GM23248 (cell line): ENCODE results near the gene FGGY. TPM values are rescaled to one million over a fixed set of nuclear protein-coding genes. Genes with fewer than 3 reads are reported as not detected.

Experiments used
- DNase-seq: peaks from one replicate; pipeline ENCODE4 v3.0.0-alpha.2; 2015
- H2AFZ ChIP-seq: fragments of 200-600 bp; sonication (generic); 2 replicates; pipeline ENCODE4 v1.6.1; 2016; ENCODE audit warnings: antibody characterized with exemption
- H3F3A ChIP-seq: fragments of 200-600 bp; sonication (generic); 2 replicates; pipeline ENCODE4 v1.6.1; 2016; ENCODE audit warnings: mild to moderate bottlenecking, antibody characterized with exemption, mixed run types; ENCODE audit not compliant: insufficient read depth
- H3K27ac ChIP-seq: fragments of 200-600 bp; sonication (generic); 2 replicates; pipeline ENCODE4 v1.5.1; 2016; ENCODE audit warnings: mild to moderate bottlenecking
- H3K27me3 ChIP-seq: fragments of 200-600 bp; sonication (generic); replicated peaks from 2 replicates; pipeline ENCODE4 v1.6.1; 2016; ENCODE audit warnings: mild to moderate bottlenecking; ENCODE audit not compliant: insufficient read depth
- H3K36me3 ChIP-seq: fragments of 200-600 bp; sonication (generic); 2 replicates; pipeline ENCODE4 v1.6.1; 2016; ENCODE audit warnings: low read depth, mild to moderate bottlenecking
- H3K4me1 ChIP-seq: fragments of 200-600 bp; sonication (generic); 2 replicates; pipeline ENCODE4 v1.6.1; 2016; ENCODE audit warnings: mild to moderate bottlenecking; ENCODE audit not compliant: insufficient read depth
- H3K4me2 ChIP-seq: fragments of 200-600 bp; sonication (generic); one replicate; pipeline ENCODE4 v1.6.1; 2016; ENCODE audit warnings: mild to moderate bottlenecking; ENCODE audit not compliant: unreplicated experiment
- H3K4me3 ChIP-seq: fragments of 200-600 bp; sonication (generic); 2 replicates; pipeline ENCODE4 v1.5.1; 2016; ENCODE audit warnings: mild to moderate bottlenecking
- H3K79me2 ChIP-seq: fragments of 200-600 bp; sonication (generic); 2 replicates; pipeline ENCODE4 v1.6.1; 2016; ENCODE audit warnings: mild to moderate bottlenecking; ENCODE audit not compliant: insufficient read depth
- H3K9ac ChIP-seq: fragments of 200-600 bp; sonication (generic); 2 replicates; pipeline ENCODE4 v1.6.1; 2016; ENCODE audit warnings: mild to moderate bottlenecking
- H3K9me2 ChIP-seq: fragments of 200-600 bp; sonication (generic); 2 replicates; pipeline ENCODE4 v1.6.1; 2016; ENCODE audit warnings: mixed run types, mild to moderate bottlenecking, moderate library complexity; ENCODE audit not compliant: insufficient read depth
- H3K9me3 ChIP-seq: fragments of 200-600 bp; sonication (generic); one replicate; pipeline ENCODE4 v1.6.1; 2017; ENCODE audit warnings: low read depth
- H4K20me1 ChIP-seq: fragments of 200-600 bp; sonication (generic); 2 replicates; pipeline ENCODE4 v1.6.0; 2016; ENCODE audit not compliant: insufficient read depth
- EZH2 ChIP-seq: fragments of 200-600 bp; sonication (generic); IDR thresholded peaks from 2 replicates; pipeline ENCODE4 v1.6.1; 2018; ENCODE audit warnings: antibody characterized with exemption, mild to moderate bottlenecking; ENCODE audit not compliant: insufficient read depth, poor library complexity, severe bottlenecking
- EZH2phosphoT487 ChIP-seq: fragments of 200-600 bp; sonication (generic); IDR thresholded peaks from 2 replicates; pipeline ENCODE4 v1.6.1; 2018; ENCODE audit warnings: antibody characterized with exemption, moderate library complexity, mild to moderate bottlenecking, low read depth; ENCODE audit not compliant: insufficient read depth
- WGBS, 2 experiments: methylation state at CpG; one replicate each; pipeline ENCODE4 v1.1.6; 2015 to 2017; ENCODE audit warnings: low lambda C conversion rate in 2 of 2, low coverage in 1 of 2; ENCODE audit errors: missing lambda C conversion rate in 2 of 2; 5-methylcytosine and 5-hydroxymethylcytosine counted together
- in situ Hi-C: fragments of 300-500 bp; cut with MboI; formaldehyde crosslinking; loops from 2 replicates; pipeline ENCODE4 v1.15.0; 2020
- polyA plus RNA-seq: library from polyadenylated mRNA; unstranded; fragments of >200 nt; fragmentation: Nextera tagmentation; extraction: Ambion mirVana; gene quantifications from 2 replicates; pipeline ENCODE4 v1.2.1, GENCODE V29; 2016
- total RNA-seq: library from RNA; depleted of rRNA; stranded (reverse); fragments of >200 nt; shearing (Covaris generic); gene quantifications from 2 replicates; pipeline ENCODE4 v1.2.3, GENCODE V29; 2014

The FGGY gene
- total and polyA plus RNA-seq, 2 experiments from 2014 or later = 12.8 to 16.9 TPM

DNA sequence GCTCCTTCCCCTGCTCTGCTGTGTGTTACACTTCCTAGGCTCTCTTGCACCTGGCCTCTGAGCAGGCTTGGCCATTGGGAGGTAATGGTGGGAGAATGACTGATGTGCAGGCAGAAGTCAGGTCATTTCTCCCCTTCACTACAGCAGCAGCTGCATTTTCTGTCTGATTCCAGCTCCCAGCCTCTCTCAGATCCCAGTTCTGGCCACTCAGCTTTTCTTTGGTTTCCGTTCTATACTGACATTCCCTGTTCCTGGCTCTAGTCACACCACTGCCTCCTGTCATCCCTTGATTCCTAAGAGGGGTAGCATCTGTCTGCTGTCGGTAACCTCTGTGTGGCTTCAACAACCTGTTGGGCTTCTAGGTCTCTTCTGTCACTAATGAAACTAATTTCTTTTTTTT lies 390.2 kb downstream of the FGGY start:
- H2AFZ ChIP-seq = no peak overlapping the region
- in situ Hi-C loops = no loop called here
- H3K27ac ChIP-seq = no peak overlapping the region
- DNase-seq = no peak
- H3K9ac ChIP-seq = no peak overlapping the region
- H4K20me1 ChIP-seq = no peaks in the 10 kb centered on the region
- H3F3A ChIP-seq = no peaks in the 10 kb centered on the region; the same call in 1 of the 2 replicates
- no peaks in the 10 kb centered on the region for H3K9me2 ChIP-seq
- no peak overlapping the region for H3K4me2 ChIP-seq
- no peak overlapping the region for H3K4me3 ChIP-seq
- H3K36me3 ChIP-seq = no peaks in the 10 kb centered on the region
- peaks cover 9% of the 10 kb centered on the region for H3K4me1 ChIP-seq
- WGBS, 2 experiments = 89 to 93% methylated on average over 2 of the region's 2 CpGs
- no peaks in the 10 kb centered on the region for H3K27me3 ChIP-seq
- H3K9me3 ChIP-seq = no peaks in the 10 kb centered on the region
- TF ChIP-seq EZH2phosphoT487 (no peak), EZH2 (no peak)
- no peaks in the 10 kb centered on the region for H3K79me2 ChIP-seq

DNA sequence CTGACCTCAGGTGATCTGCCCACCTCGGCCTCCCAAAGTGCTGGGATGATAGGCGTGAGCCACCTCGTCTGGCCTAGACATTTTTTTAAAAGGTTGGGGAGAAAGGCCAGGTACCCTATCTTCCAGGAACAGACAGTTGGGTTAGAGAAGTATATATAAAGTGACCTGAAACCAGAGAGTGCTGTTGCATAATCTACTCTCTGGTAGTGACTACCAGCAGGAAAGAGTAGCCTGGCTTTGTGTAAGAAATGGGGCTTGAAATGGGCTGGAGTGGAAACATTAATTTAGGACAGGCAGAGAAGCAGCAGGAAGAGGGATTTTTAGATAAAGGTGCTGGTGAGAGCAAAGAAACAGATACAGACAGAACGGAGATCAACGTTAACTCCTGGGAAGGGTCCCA lies 392.1 kb downstream of the FGGY start:
- in situ Hi-C loops = no loop called here
- peaks cover 7% of the 10 kb centered on the region for H3F3A ChIP-seq
- H3K9me2 ChIP-seq = no peaks in the 10 kb centered on the region
- H2AFZ ChIP-seq = no peak overlapping the region
- H3K9ac ChIP-seq = no peak overlapping the region
- H3K4me1 ChIP-seq = peaks cover 21% of the 10 kb centered on the region
- H4K20me1 ChIP-seq = no peaks in the 10 kb centered on the region
- WGBS, 2 experiments = 68 to 71% methylated on average over 5 of the region's 5 CpGs
- H3K36me3 ChIP-seq = no peaks in the 10 kb centered on the region
- no peak overlapping the region for H3K4me2 ChIP-seq
- H3K27me3 ChIP-seq = no peaks in the 10 kb centered on the region
- no peaks in the 10 kb centered on the region for H3K9me3 ChIP-seq
- H3K79me2 ChIP-seq = no peaks in the 10 kb centered on the region
- H3K4me3 ChIP-seq = no peak overlapping the region
- TF ChIP-seq EZH2 (no peak), EZH2phosphoT487 (no peak)
- DNase-seq = no peak
- no peak overlapping the region for H3K27ac ChIP-seq

DNA sequence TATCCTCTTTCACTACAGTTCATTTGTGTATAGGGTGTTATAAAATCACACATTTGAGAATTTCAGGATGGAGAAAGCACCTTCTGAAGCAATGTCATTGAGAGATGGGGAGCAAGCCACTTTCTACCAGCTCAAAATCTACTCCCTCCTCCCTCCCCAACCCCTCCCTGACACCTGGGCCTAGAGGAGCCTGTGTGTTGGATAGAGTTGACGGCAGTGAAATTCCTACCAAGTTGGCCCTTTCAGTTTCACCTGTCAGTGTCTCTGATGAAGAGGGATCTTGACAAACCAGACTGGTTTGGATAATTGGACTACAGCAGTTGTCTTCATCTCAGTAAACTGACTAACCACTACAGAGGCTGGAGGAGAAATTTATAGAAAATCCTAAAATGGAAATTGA lies 392.8 kb downstream of the FGGY start:
- TF ChIP-seq EZH2phosphoT487 = no peak
- no peak for TF ChIP-seq EZH2
- peaks cover 10% of the 10 kb centered on the region for H3F3A ChIP-seq
- peaks cover 21% of the 10 kb centered on the region for H3K4me1 ChIP-seq
- no peak overlapping the region for H3K27ac ChIP-seq
- DNase-seq = no peak
- no peak overlapping the region for H2AFZ ChIP-seq
- H3K79me2 ChIP-seq = no peaks in the 10 kb centered on the region
- H3K27me3 ChIP-seq = no peaks in the 10 kb centered on the region
- in situ Hi-C loops = no loop called here
- 100% methylated on average over 1 of the region's 1 CpG for WGBS, 2 experiments
- no peak overlapping the region for H3K4me3 ChIP-seq
- H4K20me1 ChIP-seq = no peaks in the 10 kb centered on the region
- no peaks in the 10 kb centered on the region for H3K9me3 ChIP-seq
- no peak overlapping the region for H3K4me2 ChIP-seq
- H3K9me2 ChIP-seq = no peaks in the 10 kb centered on the region
- no peaks in the 10 kb centered on the region for H3K36me3 ChIP-seq
- H3K9ac ChIP-seq = no peak overlapping the region

DNA sequence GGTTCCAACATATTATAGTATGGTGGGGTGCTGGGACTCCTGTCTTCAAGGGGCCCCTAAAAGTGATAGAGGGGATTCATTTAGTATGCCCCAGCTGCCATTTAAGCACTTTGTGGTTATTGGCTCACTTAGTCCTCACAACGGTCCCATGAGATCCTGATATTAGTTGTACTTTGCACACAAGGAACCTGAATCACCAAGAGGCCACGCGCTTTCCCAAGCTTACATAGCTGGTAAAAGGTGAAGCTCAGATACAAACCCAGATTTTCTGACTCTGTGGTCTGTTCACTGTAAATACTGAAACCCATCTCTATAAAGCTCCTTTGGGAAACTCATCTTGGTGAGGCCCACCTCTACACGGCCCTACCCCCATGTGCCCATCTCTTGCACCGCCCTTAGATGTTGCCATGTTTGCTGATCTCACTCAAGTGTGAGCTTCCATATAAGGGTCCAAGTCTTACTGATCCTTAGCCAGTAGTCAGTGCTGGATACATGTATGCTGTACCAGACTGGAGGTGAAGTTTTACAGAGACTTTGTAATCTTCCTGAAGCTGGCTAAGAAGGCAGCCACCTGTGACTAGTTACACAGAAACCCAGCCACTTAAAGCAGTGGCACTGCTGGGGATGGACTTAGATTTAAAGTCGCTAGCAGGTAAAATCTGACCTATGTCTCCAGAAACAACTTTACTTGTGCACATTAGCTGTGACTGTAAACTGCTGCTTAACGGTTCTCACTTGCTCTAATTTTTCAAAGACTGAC lies 393.5 kb downstream of the FGGY start:
- Histone ChIP-seq H3K9me3 (no peaks in the 10 kb centered on the region), H3K79me2 (no peaks in the 10 kb centered on the region), H3K4me1 (peaks cover 25% of the 10 kb centered on the region), H3K36me3 (no peaks in the 10 kb centered on the region), H3K9ac (no peak overlapping the region), H3K9me2 (no peaks in the 10 kb centered on the region), H3K27me3 (no peaks in the 10 kb centered on the region), H3K4me2 (no peak overlapping the region), H2AFZ (no peak overlapping the region), H3F3A (peaks cover 16% of the 10 kb centered on the region), H4K20me1 (no peaks in the 10 kb centered on the region), H3K4me3 (no peak overlapping the region), H3K27ac (no peak overlapping the region)
- no peak for DNase-seq
- no peak for TF ChIP-seq EZH2
- no peak for TF ChIP-seq EZH2phosphoT487
- 84% methylated on average over 7 of the region's 7 CpGs for WGBS, 2 experiments
- in situ Hi-C loops = no loop called here

DNA sequence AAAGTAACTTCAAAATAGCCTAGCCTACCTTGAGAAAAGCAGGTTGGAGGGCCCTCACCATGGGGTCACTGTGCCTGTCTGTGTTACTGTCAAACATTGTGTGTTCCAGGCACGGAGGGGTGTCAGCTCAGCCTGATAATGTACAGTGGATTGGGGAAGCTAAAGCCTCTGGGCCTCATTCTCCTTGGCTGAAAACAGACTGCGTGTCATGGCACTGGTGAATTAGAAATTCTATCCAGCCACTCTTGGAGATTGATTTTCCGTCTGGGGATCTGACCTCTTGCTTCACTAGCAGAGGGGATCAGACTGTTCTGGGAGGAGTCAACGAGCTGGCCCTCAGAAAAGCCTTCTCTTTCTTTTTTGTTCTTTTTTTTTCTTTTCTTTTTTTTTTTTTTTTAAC lies 394.4 kb downstream of the FGGY start:
- H3K9ac ChIP-seq = no peak overlapping the region
- H3K36me3 ChIP-seq = no peaks in the 10 kb centered on the region
- no peaks in the 10 kb centered on the region for H3K79me2 ChIP-seq
- H3K4me3 ChIP-seq = no peak overlapping the region
- no peaks in the 10 kb centered on the region for H3K9me3 ChIP-seq
- TF ChIP-seq EZH2phosphoT487 (no peak), EZH2 (no peak)
- in situ Hi-C loops = no loop called here
- H3K4me1 ChIP-seq = peaks cover 26% of the 10 kb centered on the region
- H3K27ac ChIP-seq = no peak overlapping the region
- H3F3A ChIP-seq = peaks cover 16% of the 10 kb centered on the region
- no peak overlapping the region for H3K4me2 ChIP-seq
- DNase-seq = no peak
- no peaks in the 10 kb centered on the region for H4K20me1 ChIP-seq
- WGBS, 2 experiments = 44 to 49% methylated on average over 4 of the region's 4 CpGs
- H2AFZ ChIP-seq = no peak overlapping the region
- H3K27me3 ChIP-seq = no peaks in the 10 kb centered on the region
- no peaks in the 10 kb centered on the region for H3K9me2 ChIP-seq
